ENCODE results near the gene RTN4IP1. TPM values are rescaled to one million over a fixed set of nuclear protein-coding genes. Genes with fewer than 3 reads are reported as not detected.
"Not testable (repeated sequence)": the region's sequence is repeated elsewhere in the genome, so short reads cannot be mapped to it uniquely, and the experiment has no call there.

RTN4IP1 gene
- polyA plus RNA-seq (2013, experiment 1 of 2; ENCODE audit: insufficient read length): 8.7 TPM
- polyA plus RNA-seq (2013, experiment 2 of 2; ENCODE audit: insufficient read length): 10.1 TPM

GRCh38 chr6:106629103-106629858 lies at the start of gene RTN4IP1, which contains the start of gene QRSL1:
Gene RTN4IP1 (minus strand): TSS chr6:106629498. CDS start chr6:106629021, 477 bp downstream.
Gene QRSL1 (plus strand): TSS chr6:106629578. CDS start chr6:106629682, 104 bp downstream.
- DNase-seq: peak; percentile 92

- DNase-seq: no peak
Observed at GRCh38 chr6:106677282-106677681, 48.0 kb upstream of the RTN4IP1 start.

GRCh38 chr6:106674541-106675229 lies 45.4 kb upstream of the RTN4IP1 start:
- no peak for DNase-seq

GRCh38 chr6:106671651-106672050 lies 42.4 kb upstream of the RTN4IP1 start:
- DNase-seq: no peak

- DNase-seq: no peak
Observed at GRCh38 chr6:106670236-106670635, 40.9 kb upstream of the RTN4IP1 start.

- no peak for DNase-seq
Observed at GRCh38 chr6:106667022-106667402, 37.7 kb upstream of the RTN4IP1 start.

GRCh38 chr6:106666282-106667021 lies 37.2 kb upstream of the RTN4IP1 start:
- DNase-seq: no peak

- no peak for DNase-seq
Observed at GRCh38 chr6:106662458-106662857, 33.2 kb upstream of the RTN4IP1 start.

- DNase-seq: no peak
Observed at GRCh38 chr6:106659859-106660258, 30.6 kb upstream of the RTN4IP1 start.

GRCh38 chr6:106658469-106658868 lies 29.2 kb upstream of the RTN4IP1 start:
- DNase-seq: no peak

GRCh38 chr6:106648651-106649308 lies 19.5 kb upstream of the RTN4IP1 start:
- no peak for DNase-seq

- DNase-seq: no peak
Observed at GRCh38 chr6:106643061-106643460, 13.8 kb upstream of the RTN4IP1 start.

GRCh38 chr6:106642476-106642875 lies 13.2 kb upstream of the RTN4IP1 start:
- DNase-seq: no peak

- DNase-seq: no peak
Observed at GRCh38 chr6:106639812-106640211, 10.5 kb upstream of the RTN4IP1 start.

GRCh38 chr6:106637717-106638341 lies 8.5 kb upstream of the RTN4IP1 start:
- no peak for DNase-seq

- DNase-seq: no peak
Observed at GRCh38 chr6:106637051-106637716, 7.9 kb upstream of the RTN4IP1 start.

GRCh38 chr6:106634565-106634964 lies 5.3 kb upstream of the RTN4IP1 start:
- DNase-seq: no peak

GRCh38 chr6:106631346-106631745 lies 2.0 kb upstream of the RTN4IP1 start:
- DNase-seq: no peak

GRCh38 chr6:106630366-106630765 lies 1.1 kb upstream of the RTN4IP1 start:
- no peak for DNase-seq

GRCh38 chr6:106629859-106630163 lies 513 bp upstream of the RTN4IP1 start:
- no peak for DNase-seq

- DNase-seq: no peak
Observed at GRCh38 chr6:106628658-106629102, 618 bp downstream of the RTN4IP1 start.

- DNase-seq: not testable (repeated sequence)
Observed at GRCh38 chr6:106627760-106628159, 1.5 kb downstream of the RTN4IP1 start.
